Stimulated activated CD8-positive, alpha-beta memory T cell treated with anti-CD3 and anti-CD28 coated beads, Interleukin-7, amount 100 ng/mL, for 4 hours (primary cell): ENCODE data around the gene PHIP.
A peak's percentile ranks its signal among the peaks of the same experiment; 100 is the strongest.
"Not testable (repeated sequence)": the region's sequence is repeated elsewhere in the genome, so short reads cannot be mapped to it uniquely, and the experiment has no call there.

Experiments used
- DNase-seq, 2 donors: peaks; one replicate each; pipeline ENCODE4 v3.0.0-alpha.2; 2020; ENCODE audit warnings: low read depth in 2 of 2

PHIP gene

DNA sequence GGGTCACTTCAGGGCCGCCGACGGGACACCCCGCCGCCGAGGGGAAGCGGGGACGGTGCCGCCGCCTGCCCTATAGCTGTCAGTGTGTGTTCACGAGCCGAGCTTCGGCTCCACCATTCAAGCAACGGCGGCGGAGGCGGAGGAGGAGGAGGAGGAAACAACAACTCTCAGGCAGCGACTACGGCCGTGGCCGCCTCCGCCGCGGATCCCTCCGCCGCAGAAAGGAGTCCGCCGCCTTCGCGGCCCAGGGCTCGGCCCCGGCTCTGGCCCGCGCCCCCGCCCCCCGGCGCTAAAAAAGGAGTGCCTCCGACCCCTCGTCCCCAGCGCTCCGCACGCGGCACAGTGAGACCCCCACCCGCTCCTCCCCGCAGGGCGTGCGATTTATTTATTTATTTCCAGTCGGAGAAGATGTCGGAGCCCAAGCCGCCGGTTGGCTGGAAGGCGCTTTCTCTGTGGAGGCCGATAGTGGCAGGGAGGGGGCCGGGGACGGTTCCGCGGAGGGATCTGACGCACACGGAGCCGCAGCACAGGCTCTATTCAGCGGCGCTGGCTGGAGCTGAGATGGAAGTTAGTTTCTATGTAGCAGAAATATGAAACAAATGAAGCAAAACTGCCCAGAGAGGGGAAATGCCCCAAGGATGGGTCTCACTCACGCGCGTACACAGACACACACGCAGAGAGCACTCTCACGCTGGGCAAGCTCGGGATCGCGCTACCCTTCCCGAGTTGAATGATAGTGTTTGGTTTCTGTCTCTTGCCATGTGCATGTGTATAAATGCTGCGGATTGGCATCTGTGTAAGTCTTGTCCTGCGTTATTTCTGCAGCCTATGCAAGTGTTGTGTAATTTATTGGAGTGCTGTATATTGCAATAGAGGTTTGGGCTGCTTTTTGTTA lies at the start of gene PHIP:
PHIP (minus strand) TSS at position 180 of the 895 bp plus-strand sequence. CDS start 186 bp downstream, outside the sequence.
- DNase-seq = peak; percentile 85 to 88

DNA sequence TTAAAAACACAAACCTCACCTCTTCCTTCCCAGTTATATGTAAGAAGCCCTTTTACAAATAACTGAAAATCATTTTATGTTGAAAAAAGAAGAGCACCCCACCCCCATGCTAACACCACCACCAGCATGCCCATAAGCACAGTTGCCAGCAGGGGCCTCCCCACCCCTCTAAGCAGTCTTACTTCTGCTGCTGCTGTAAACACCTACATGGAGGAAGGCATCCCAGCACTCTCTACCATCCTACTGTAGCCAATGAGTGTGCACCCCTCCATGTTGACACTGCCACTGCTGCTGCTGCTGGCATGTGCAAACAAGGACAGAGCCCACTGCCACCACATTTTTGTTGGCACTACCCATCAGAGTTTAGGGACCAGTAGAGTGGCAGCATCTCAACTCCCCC lies 49.6 kb upstream of the PHIP start:
- no peak for DNase-seq

DNA sequence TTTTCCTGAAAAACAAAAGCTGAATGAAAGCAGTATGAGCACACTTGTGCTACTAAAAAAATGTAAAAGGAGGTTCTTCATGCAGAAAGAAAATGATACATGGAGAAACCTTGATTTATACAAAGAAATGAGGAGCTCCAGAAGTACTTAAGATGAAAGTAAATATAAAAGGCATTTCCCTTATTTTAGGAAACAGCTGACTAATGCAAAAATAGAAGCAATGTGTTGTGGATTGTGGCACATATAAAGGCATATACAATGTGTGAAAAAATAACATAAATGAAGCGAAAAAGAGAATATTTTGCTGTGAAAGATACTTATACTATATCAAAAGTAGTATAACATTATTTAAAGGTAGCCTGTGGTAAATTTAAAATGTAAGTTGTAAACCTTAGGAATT lies 41.2 kb upstream of the PHIP start:
- no peak for DNase-seq

DNA sequence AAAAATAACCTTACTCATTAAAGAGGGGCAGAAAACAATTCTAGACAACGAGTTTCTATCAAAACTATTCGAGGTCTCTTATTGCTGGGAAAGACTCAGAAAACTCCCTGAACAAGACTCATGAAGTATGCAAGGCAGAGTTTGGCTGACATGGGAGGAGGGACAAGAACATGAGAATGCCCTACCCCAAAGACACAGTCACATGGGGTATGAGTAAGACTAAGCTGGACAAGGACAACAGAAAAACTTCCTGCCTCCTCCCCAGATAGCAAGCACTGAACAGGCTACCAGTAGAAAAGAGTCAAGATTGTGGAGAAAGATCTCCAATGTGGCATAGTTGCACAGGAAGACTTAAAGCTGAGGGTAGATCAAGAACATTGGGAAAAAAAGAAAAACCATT lies 39.7 kb upstream of the PHIP start:
- no peak for DNase-seq

DNA sequence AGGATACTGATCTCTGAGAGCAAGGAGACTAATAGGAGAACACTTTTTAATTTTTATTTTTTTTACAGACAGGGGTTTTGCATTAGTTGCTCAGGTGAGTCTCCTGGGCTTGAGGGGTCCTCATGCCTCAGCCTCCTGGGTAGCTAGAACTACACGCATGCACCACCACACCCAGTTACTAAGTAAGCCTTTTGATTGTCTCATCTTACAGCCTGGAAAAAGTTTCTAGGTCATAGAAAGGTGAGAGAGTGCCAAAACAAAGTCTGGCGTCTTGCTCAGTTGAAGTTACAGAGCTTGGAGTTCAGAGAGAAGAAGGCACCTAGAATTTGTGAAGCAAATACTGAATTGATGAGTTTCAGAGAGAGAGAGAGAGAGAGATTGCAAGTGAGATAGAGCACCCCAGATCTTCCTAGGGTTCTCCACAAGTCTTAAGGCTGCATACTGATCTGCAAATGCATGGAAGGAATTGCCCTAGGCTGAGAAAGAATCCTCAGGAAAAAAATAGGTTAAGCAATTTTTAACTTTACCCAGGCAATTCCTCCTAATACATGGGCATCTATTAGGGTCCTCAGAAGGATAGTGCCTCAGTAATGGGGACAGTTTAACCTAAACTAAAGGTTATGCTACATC lies 37.6 kb upstream of the PHIP start:
- no peak for DNase-seq

DNA sequence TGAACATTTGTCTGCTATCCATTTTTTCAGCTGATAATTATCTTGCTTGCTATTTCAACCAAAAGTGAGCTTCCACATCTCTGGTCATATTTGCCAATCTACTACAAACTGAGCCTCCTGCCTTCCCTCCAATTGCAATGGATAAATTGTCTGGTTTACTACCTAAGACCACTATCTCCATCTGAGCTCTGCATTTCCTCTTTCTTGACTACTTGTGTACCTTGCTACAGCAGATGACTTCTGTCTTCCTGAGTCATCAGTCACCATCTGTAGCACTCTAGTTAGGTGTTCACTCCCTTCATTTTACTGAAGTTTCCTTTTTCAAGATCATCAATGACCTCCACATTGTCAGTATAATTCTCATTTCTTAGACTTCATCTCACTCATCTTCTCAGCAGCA lies 33.5 kb upstream of the PHIP start:
- DNase-seq = no peak

DNA sequence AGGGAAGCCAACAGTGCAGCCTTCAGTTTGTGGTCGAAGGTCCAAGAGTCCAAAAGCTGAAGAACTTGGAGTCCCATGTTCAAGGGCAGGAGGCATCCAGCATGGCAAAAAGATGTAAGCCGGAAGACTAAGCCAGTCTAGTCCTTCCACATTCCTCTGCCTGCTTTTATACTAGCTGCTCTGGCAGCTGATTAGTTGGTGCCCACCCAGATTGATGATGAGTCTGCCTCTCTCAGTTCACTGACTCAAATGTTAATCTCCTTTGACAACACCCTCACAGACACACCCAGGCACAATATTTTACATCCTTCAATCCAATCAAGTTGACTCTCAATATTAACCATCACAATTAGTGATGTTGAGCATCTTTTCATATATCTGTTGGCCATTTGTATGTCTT lies 23.1 kb upstream of the PHIP start:
- no peak for DNase-seq

DNA sequence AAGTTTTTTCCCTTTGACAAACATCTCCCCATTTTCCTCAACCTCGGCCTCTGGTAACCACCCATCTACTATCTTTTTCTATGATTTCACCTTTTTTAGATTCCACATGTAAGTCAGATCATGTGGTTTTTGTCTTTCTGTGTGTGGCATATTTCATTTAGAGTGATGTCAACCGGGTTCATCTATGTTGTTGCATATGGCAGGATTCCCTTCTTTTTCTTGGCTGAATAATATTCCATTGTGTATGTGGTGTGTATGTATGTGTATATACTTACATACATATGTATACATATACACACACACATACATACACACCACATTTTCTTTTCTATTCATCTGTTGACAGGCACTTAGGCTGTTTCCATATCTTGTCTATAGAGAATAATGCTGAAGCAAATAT lies 22.2 kb upstream of the PHIP start:
- no peak for DNase-seq

DNA sequence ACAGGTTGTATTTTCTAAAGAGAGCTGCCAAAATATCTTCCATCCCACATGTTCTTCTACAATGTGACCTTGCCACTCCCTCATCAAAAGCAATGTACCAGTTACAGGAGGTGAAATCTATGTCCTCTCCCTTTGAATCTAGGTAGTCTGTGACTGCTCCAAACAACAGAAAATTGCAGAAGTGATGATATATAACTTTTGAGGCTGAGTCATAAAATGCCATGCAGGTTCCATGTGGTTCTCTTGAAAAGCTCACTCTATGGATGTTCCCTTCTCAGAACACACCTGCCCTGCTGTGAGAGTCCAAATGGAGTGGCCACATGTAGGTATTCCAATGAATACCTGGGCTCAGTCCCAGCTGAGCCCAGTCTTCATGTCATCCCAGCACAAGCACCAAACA lies 16.9 kb upstream of the PHIP start:
- DNase-seq = no peak

DNA sequence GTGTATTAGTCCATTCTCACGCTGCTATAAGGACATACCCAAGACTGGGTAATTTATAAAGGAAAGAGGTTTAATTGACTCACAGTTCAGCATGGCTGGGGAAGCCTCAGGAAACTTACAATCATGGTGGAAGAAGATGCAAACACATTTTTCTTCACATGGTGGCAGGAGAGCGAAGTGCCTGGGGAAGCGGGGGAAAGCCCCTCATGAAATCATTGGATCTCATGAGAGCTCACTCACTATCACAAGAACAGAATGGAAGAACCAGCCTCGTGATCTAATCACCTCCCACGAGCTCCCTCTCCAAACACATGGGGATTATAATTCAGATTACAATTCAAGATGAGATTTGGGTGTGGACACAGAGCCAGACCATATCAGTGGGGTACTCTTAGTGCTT lies 13.7 kb upstream of the PHIP start:
- DNase-seq = not testable (repeated sequence)

DNA sequence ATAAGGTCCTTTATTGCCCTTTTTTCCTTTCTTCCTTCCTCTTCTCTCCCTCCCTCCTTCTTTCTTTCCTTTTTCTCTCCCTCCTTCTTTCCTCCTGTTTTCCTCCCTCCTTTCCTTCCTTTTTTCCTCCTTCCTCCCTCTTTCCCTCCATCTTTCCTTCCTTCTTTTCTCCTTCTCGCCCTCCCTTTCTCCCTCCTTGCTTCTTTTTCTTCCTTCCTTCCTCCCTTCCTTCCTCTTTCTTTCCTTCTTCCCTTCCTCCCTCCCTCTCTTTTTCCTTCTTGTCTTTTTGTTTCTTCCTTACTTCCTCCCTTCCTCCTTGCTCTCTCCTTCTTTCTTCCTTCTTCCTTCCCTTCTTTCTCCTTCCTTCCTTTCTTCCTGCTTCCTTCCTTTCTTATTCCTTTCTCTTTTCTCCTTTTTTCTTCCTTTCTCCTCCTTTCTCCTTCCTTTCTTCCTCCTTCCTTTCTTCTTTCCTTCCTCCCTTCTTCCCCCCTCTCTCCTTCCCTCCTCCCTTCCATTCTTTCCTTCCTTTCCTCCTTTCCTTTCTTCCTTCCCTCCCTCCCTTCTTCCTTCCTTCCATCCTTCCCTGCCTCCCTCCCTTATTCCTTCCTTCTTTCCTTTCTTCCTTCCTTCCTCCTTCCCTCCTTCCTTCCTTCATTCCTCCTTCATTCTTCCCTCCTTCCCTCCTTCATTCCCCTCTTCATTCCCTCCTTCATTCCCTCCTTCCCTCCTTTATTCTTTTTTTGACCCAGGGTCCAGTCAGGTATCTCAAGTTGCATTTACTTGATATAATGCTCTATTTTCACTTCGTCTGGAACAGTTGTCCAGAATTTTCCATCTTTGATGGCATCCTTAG lies 11.7 kb upstream of the PHIP start:
- no peak for DNase-seq

DNA sequence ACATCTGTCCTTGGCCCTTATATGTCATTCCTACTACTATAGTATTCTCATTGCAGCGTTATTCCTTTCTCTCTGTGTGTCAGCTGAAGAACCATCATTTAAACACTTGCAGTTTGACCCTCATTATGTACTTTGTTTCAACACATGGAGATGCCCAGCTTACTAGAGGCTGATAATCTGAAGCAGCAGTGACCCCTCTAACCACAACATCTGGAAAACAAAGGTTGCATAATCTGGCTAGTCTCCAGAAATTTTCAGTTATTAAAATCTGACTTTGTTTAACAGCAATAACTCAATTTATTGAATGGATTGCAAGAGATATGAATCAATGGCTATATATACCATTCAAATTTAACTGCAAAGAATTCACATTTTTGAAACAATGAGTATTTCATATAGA lies 6.6 kb upstream of the PHIP start:
- no peak for DNase-seq

DNA sequence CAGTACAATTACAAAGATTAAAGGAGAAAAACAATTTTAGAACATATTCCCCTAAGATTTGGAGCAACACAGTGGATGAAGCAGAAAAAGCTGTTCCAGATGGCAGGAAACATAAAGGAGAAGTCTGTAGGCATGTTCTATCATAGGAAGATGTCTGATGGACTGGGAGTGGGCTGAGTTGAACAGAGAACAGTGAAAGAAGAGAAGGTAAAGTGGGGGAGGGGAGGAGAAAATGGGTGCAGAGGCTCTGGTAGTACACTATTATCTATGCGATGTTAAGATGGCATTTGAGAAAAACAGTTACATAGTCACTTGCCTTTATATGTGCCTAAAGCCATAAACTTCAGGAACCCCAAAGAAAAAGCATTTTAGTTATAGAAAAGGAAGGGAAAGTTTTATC lies 4.2 kb upstream of the PHIP start:
- no peak for DNase-seq

DNA sequence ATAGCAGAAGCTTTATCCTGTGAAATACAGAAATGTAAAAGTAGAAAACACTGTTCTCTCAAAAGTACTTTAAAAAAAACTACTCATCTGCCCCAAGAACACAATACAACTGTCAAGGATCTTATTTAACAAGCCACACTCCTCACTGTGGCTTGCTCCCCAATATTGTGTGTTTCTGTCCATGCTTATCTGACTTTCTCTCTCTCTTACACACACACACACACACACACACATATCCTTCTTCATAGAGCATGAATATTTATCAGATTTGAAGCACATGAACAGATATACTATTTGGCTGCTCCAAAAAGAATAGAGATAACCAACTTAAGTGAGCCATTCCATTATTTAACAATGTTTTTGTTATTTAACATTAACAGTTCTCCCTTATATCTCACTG lies 3.6 kb upstream of the PHIP start:
- no peak for DNase-seq

DNA sequence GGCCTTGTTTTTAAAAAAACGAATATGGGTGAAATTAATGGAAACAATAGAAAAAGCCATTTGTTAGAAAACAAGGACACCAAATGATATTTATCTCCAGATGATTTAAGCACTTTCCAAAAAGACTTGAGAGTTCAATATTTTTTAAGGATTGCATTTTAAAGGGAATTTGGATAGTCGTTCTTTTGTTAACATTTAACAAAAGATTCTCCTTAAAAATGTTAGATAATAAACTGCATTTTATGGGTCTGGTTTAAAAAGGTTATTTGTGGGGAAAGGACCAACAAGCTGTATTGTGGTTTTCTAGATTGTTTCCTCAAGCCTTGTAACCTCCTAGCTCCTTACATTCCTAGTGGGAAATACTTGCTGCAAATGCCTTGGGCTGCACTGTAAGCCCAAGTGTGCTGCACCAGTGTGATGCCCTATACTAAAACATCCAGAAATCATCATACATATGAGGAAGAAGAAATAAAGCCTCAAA lies 1.5 kb upstream of the PHIP start:
- no peak for DNase-seq

DNA sequence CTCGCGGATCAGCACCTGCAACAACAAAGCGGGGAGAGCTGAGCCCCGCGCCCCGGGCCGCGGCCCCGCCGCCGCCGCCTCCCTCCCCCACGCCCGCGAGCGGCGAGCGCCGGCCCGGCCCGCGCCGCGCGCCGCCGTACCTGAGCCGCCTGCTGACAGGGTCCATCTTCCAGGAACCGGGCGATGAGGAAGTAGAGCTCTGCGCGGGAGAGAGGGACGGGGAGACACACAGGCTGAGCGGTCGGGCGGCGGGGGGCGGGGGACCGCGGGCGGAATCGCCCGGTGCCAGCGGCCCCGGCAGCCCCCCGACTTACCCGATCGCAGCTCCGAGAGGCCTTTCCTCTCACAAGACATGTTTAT lies 359 bp downstream of the PHIP start:
- peak in 1 of 2 donors; percentile 35 for DNase-seq

DNA sequence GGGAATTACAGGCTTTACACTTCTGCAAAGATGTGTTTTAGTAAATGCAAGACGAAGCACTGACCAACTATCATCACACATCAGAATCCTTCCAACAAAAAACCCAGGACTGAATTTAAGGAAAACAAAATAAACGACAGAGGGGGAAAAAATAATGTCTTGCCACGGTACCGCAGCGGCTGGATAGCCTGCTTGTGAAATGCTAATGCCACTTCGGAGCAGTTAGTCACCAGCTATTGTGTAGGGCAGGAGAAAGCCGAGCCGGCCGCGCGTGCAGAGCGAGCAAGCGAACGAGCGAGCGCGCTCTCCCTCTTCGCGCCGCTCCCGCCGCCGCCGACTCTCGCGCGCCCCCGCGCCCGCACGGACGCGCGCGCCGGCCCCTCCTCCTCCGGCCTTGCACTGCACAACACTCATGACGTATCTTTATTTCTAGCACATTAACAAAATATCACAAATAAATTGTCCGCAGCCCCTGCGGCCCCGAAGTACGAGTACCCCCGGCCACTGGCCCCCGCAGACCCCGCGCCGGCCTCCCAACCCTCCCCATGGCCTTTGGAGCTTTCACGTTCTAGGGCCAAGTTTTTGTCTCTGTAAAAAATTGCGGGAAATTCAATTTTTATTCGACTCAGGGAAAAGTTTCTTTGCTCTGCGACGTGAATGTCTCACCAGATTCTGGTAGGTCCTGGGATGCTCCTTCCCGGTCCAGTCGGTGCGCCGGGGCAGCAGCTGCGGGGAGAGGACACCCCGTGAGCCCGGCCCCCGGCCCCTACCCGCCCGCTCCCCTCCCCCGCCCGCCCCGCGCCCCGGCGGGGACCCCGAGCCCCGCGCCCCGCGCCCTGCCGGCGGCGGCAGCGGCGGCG lies 1.0 kb downstream of the PHIP start:
- peak; percentile 72 to 86 for DNase-seq

DNA sequence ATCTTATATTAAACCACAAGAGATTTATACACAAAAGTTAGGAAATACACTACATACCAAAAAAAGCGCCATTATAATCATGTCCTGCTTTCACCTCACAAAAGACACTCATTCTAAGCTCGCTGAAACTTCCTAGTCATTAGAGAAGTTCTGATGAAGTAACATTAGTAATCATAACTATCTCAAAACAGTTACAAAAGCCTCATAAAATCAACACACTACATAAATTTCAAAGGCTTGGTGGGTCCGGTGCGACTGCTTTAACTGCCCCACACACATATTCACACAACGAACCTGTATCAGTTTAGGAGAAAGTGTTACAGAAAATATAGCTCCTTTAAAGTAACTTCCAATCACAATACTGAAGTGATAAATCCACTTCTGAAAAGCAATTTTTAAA lies 1.9 kb downstream of the PHIP start:
- DNase-seq = no peak

DNA sequence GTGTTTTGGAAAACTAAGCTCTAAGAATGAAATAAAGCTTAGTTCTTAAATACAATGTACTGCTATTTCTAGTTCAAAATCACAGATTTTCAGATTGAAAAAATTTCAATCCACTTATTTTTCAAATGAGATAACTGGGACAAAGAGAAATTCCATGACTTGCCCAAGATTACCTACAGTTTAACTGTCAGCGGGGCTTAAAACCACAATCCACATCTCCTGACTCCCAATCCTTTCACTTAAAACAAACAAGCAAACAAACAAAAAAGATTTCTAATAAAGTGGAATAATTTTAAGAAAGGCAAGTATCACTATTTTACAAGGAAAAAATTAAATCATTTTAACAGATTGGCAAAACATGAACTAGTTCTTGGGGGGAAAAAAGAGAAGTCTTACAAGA lies 4.2 kb downstream of the PHIP start:
- no peak for DNase-seq

DNA sequence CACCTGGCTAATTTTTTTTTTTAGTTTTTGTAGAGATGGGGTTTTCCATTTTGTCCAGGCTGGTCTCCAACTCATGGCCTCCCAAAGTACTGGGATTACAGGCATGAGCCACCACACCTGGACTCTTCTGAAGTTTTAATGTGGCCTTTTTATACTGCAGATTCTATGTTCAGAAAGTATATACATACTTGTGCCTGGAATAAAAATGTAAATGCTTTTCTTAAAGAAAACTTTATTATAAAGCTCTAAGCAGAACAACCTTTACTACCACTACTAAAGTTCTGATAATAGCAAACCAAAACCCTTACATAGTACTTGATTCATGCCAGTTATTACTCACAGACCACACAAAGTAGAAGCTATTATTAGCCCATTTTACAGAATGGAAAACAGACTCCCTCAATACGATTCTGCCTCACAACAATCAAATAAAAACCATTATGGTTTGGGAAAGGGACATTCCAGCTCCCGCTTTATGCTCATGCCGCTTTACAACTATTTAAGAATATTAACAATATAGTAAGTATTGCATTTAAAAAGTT lies 5.3 kb downstream of the PHIP start:
- no peak for DNase-seq

DNA sequence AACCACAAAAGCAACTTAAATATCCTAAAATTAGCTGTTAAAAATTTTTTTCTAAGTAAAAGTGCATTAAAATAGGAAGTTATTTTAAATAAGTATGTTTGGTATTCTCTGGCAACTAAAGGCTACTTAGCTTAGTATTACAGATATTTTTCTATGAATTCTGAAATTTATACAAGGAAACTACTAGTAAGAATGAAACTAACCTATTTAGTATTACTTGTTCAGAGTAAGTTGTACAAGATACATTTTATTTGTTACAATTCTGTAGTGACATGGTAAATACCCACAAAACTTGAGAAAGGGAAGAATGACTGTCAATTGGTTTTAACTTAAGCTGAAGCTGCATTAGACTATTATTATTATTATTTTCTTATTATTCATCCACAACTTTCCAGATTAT lies 6.5 kb downstream of the PHIP start:
- DNase-seq = no peak
